GM19035 (cell line): ENCODE data around the gene BZW1.

Experiments used
- ATAC-seq: cut with Tn5 transposase; IDR thresholded peaks from one replicate; pipeline ENCODE4 v1.9.1; 2021; ENCODE audit not compliant: unreplicated experiment

Gene BZW1

DNA sequence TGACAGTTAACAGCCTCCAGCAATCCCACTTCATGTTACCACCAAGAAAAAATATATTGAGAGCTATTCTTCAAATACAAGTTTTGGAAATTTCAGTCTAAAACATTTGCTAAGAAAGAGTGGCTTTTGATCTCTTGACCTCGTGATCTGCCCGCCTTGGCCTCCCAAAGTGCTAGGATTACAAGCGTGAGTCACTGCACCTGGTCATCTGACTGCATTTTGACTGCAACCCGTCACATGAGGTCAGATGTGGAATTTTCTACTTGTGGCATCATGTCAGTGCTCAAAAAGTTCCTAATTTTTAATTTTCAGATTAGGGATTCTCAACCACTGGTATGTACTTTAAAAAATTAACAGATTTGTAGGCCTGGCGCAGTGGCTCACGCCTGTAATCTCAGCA lies 61.9 kb downstream of the BZW1 start:
- ATAC-seq = no peak
